GM18873 (cell line): Measurements from ENCODE around the gene RAD51B.
A peak's percentile ranks its signal among the peaks of the same experiment; 100 is the strongest.
"Not testable (repeated sequence)": the region's sequence is repeated elsewhere in the genome, so short reads cannot be mapped to it uniquely, and the experiment has no call there.

Experiments used
- ATAC-seq: cut with Tn5 transposase; IDR thresholded peaks from one replicate; pipeline ENCODE4 v1.9.1; 2021; ENCODE audit warnings: mild to moderate bottlenecking, moderate library complexity, moderate number of reproducible peaks; ENCODE audit not compliant: unreplicated experiment, low FRiP score

RAD51B gene

GRCh38 chr14:68257969-68258368 is 438.4 kb downstream of the RAD51B start:
- no peak for ATAC-seq

GRCh38 chr14:68258995-68259394 is 439.4 kb downstream of the RAD51B start:
- ATAC-seq = not testable (repeated sequence)

GRCh38 chr14:68260121-68260520 is 440.5 kb downstream of the RAD51B start:
- no peak for ATAC-seq

GRCh38 chr14:68261092-68261842 is 441.7 kb downstream of the RAD51B start:
- no peak for ATAC-seq

- no peak for ATAC-seq
Observed at GRCh38 chr14:68262567-68262966, 443.0 kb downstream of the RAD51B start.

- no peak for ATAC-seq
Observed at GRCh38 chr14:68263563-68264259, 444.1 kb downstream of the RAD51B start.

- ATAC-seq = no peak
Observed at GRCh38 chr14:68264260-68264569, 444.6 kb downstream of the RAD51B start.

- ATAC-seq = no peak
Observed at GRCh38 chr14:68266998-68267397, 447.4 kb downstream of the RAD51B start.

GRCh38 chr14:68268197-68268596 is 448.6 kb downstream of the RAD51B start:
- ATAC-seq = no peak

GRCh38 chr14:68268719-68269118 is 449.1 kb downstream of the RAD51B start:
- no peak for ATAC-seq

GRCh38 chr14:68269136-68269927 is 449.8 kb downstream of the RAD51B start:
- no peak for ATAC-seq

GRCh38 chr14:68270342-68270741 is 450.8 kb downstream of the RAD51B start:
- no peak for ATAC-seq

- no peak for ATAC-seq
Observed at GRCh38 chr14:68271913-68272391, 452.4 kb downstream of the RAD51B start.

- no peak for ATAC-seq
Observed at GRCh38 chr14:68273413-68273812, 453.8 kb downstream of the RAD51B start.

GRCh38 chr14:68274725-68275124 is 455.1 kb downstream of the RAD51B start:
- ATAC-seq = no peak

- no peak for ATAC-seq
Observed at GRCh38 chr14:68278576-68279436, 459.2 kb downstream of the RAD51B start.

GRCh38 chr14:68279437-68279720 is 459.8 kb downstream of the RAD51B start:
- no peak for ATAC-seq

- peak; percentile 38 for ATAC-seq
Observed at GRCh38 chr14:68279777-68280233, 460.2 kb downstream of the RAD51B start.

GRCh38 chr14:68281497-68281896 is 461.9 kb downstream of the RAD51B start:
- no peak for ATAC-seq
